IPS DF 6.9 (cell line): ENCODE data around the gene TMEM117.
"Not testable (repeated sequence)": the region's sequence is repeated elsewhere in the genome, so short reads cannot be mapped to it uniquely, and the experiment has no call there.

ENCODE experiments used
- DNase-seq: peaks from one replicate; pipeline ENCODE4 v3.0.0-alpha.2; 2013; ENCODE audit warnings: low read depth, low spot score
- H3K27ac ChIP-seq: one replicate; pipeline ENCODE4 v1.5.1; 2013; ENCODE audit warnings: low read length, control low read depth
- H3K27me3 ChIP-seq: 2 replicates; pipeline ENCODE4 v1.6.1; 2013; ENCODE audit warnings: mild to moderate bottlenecking, low read length; ENCODE audit not compliant: control insufficient read depth, insufficient read depth
- H3K36me3 ChIP-seq: 2 replicates; pipeline ENCODE4 v1.6.1; 2013; ENCODE audit warnings: low read length; ENCODE audit not compliant: control insufficient read depth, insufficient read depth
- H3K4me1 ChIP-seq: 2 replicates; pipeline ENCODE4 v1.6.1; 2013; ENCODE audit warnings: low read length; ENCODE audit not compliant: control insufficient read depth, insufficient read depth
- H3K4me3 ChIP-seq: 2 replicates; pipeline ENCODE4 v1.5.1; 2013; ENCODE audit warnings: mild to moderate bottlenecking, low read length
- H3K9me3 ChIP-seq: 2 replicates; pipeline ENCODE4 v1.6.1; 2013; ENCODE audit warnings: low read length, inconsistent platforms; ENCODE audit not compliant: control insufficient read depth, insufficient read depth
- WGBS: extraction: QIAGEN DNeasy Blood & Tissue Kit; methylation state at CpG from one replicate; pipeline ENCODE4 v1.1.7; 2013; ENCODE audit warnings: mixed read lengths, missing lambda C conversion rate; ENCODE audit not compliant: insufficient read length, insufficient coverage; 5-methylcytosine and 5-hydroxymethylcytosine counted together

TMEM117 gene

GRCh38 chr12:43861015-43861839 is 25.3 kb downstream of the TMEM117 start:
- H3K9me3 ChIP-seq, result no peaks in the 10 kb centered on the region
- H3K36me3 ChIP-seq, result no peaks in the 10 kb centered on the region
- H3K4me3 ChIP-seq, result no peak overlapping the region
- H3K27ac ChIP-seq, result no peak overlapping the region
- H3K4me1 ChIP-seq, result no peaks in the 10 kb centered on the region
- no CpG with 5 or more reads among the region's 7 CpGs for WGBS
- DNase-seq, result no peak
- H3K27me3 ChIP-seq, result no peaks in the 10 kb centered on the region

- no peaks in the 10 kb centered on the region for H3K27me3 ChIP-seq
- no peaks in the 10 kb centered on the region for H3K9me3 ChIP-seq
- WGBS, result no CpG with 5 or more reads among the region's 3 CpGs
- no peak for DNase-seq
- no peaks in the 10 kb centered on the region for H3K36me3 ChIP-seq
- H3K4me1 ChIP-seq, result no peaks in the 10 kb centered on the region
- H3K27ac ChIP-seq, result no peak overlapping the region
- H3K4me3 ChIP-seq, result no peak overlapping the region
These were observed 25.9 kb downstream of the TMEM117 start for GRCh38 chr12:43861840-43862150.

GRCh38 chr12:43863770-43864366 is 28.0 kb downstream of the TMEM117 start:
- no peaks in the 10 kb centered on the region for H3K36me3 ChIP-seq
- no peaks in the 10 kb centered on the region for H3K4me1 ChIP-seq
- no peak overlapping the region for H3K27ac ChIP-seq
- no peak for DNase-seq
- H3K9me3 ChIP-seq, result no peaks in the 10 kb centered on the region
- no CpG with 5 or more reads among the region's 23 CpGs for WGBS
- H3K27me3 ChIP-seq, result no peaks in the 10 kb centered on the region
- H3K4me3 ChIP-seq, result no peak overlapping the region

GRCh38 chr12:43864557-43864956 is 28.7 kb downstream of the TMEM117 start:
- not testable (repeated sequence) for H3K4me1 ChIP-seq, H3K36me3 ChIP-seq, H3K27me3 ChIP-seq, DNase-seq, H3K27ac ChIP-seq, H3K4me3 ChIP-seq, H3K9me3 ChIP-seq
- WGBS, result no CpG with 5 or more reads among the region's 5 CpGs

GRCh38 chr12:43869184-43869583 is 33.3 kb downstream of the TMEM117 start:
- DNase-seq, result no peak
- Histone ChIP-seq H3K27me3 (no peaks in the 10 kb centered on the region), H3K4me3 (no peak overlapping the region), H3K36me3 (no peaks in the 10 kb centered on the region), H3K9me3 (no peaks in the 10 kb centered on the region), H3K4me1 (no peaks in the 10 kb centered on the region), H3K27ac (no peak overlapping the region)
- WGBS, result no CpG with 5 or more reads among the region's 1 CpG

GRCh38 chr12:43869765-43870164 is 33.9 kb downstream of the TMEM117 start:
- H3K9me3 ChIP-seq, H3K4me3 ChIP-seq, H3K27ac ChIP-seq, DNase-seq, H3K27me3 ChIP-seq, H3K36me3 ChIP-seq, H3K4me1 ChIP-seq: not testable (repeated sequence)

- not testable (repeated sequence) for H3K9me3 ChIP-seq, H3K36me3 ChIP-seq, H3K4me1 ChIP-seq, DNase-seq, H3K4me3 ChIP-seq, H3K27ac ChIP-seq, H3K27me3 ChIP-seq
- no CpG with 5 or more reads among the region's 2 CpGs for WGBS
These were observed 35.4 kb downstream of the TMEM117 start for GRCh38 chr12:43871258-43871657.

GRCh38 chr12:43872396-43872795 is 36.5 kb downstream of the TMEM117 start:
- no peak for DNase-seq
- Histone ChIP-seq H3K4me3 (no peak overlapping the region), H3K4me1 (no peaks in the 10 kb centered on the region), H3K27me3 (no peaks in the 10 kb centered on the region), H3K27ac (no peak overlapping the region), H3K36me3 (no peaks in the 10 kb centered on the region), H3K9me3 (no peaks in the 10 kb centered on the region)
- no CpG with 5 or more reads among the region's 2 CpGs for WGBS

GRCh38 chr12:43878050-43878449 is 42.2 kb downstream of the TMEM117 start:
- Histone ChIP-seq H3K27ac (no peak overlapping the region), H3K4me3 (no peak overlapping the region), H3K36me3 (no peaks in the 10 kb centered on the region), H3K27me3 (no peaks in the 10 kb centered on the region), H3K4me1 (no peaks in the 10 kb centered on the region), H3K9me3 (no peaks in the 10 kb centered on the region)
- no peak for DNase-seq
- WGBS, result no CpG with 5 or more reads among the region's 3 CpGs

- H3K9me3 ChIP-seq, result no peaks in the 10 kb centered on the region
- no peak overlapping the region for H3K4me3 ChIP-seq
- no peak for DNase-seq
- H3K36me3 ChIP-seq, result no peaks in the 10 kb centered on the region
- no peaks in the 10 kb centered on the region for H3K27me3 ChIP-seq
- H3K4me1 ChIP-seq, result no peaks in the 10 kb centered on the region
- no CpG with 5 or more reads among the region's 1 CpG for WGBS
- H3K27ac ChIP-seq, result no peak overlapping the region
These were observed 44.7 kb downstream of the TMEM117 start for GRCh38 chr12:43880547-43880946.

GRCh38 chr12:43882578-43883178 is 46.8 kb downstream of the TMEM117 start:
- no peaks in the 10 kb centered on the region for H3K4me1 ChIP-seq
- H3K27me3 ChIP-seq, result no peaks in the 10 kb centered on the region
- no peak overlapping the region for H3K4me3 ChIP-seq
- DNase-seq, result no peak
- no peaks in the 10 kb centered on the region for H3K36me3 ChIP-seq
- WGBS, result no CpG with 5 or more reads among the region's 2 CpGs
- no peaks in the 10 kb centered on the region for H3K9me3 ChIP-seq
- no peak overlapping the region for H3K27ac ChIP-seq
